Hair follicle dermal papilla cell (primary cell): ENCODE results near the gene STAT4. TPM values are rescaled to one million over a fixed set of nuclear protein-coding genes. Genes with fewer than 3 reads are reported as not detected.

Source experiments
- small RNA-seq: library from RNA; depleted of rRNA; stranded (forward); fragments of <200 nt; gene quantifications from one replicate; pipeline ENCODE3, GENCODE V24; 2012
- total RNA-seq: library from RNA; depleted of rRNA; stranded (reverse); fragments of >200 nt; gene quantifications from 2 replicates; pipeline ENCODE4 v1.2.3, GENCODE V29; 2012

STAT4 gene
- 5.6 and 10.1 TPM in 2 replicates for total RNA-seq

GRCh38 chr2:191150600-191151330 lies at the start of gene STAT4:
Gene STAT4 (minus strand): TSS chr2:191150994. CDS start chr2:191148203, 2,791 bp downstream.

GRCh38 chr2:191013932-191014652 lies 136.7 kb downstream of the STAT4 start, which contains the start of gene STAT1:
Gene STAT1 (minus strand): TSS chr2:191014171. CDS start chr2:191010003, 4,168 bp downstream.

Small RNA genes lying within 50 kb of the gene (small RNA-seq; reads per million reads assigned to genes)
- not detected for gene RNU6-959P

Other genes starting within 250 kb of the STAT4 start
- gene STAT1, start 136.8 kb downstream of the STAT4 start, total RNA-seq: 433 and 537 TPM in 2 replicates
- 274 and 293 TPM in 2 replicates for gene MYO1B, start 94.4 kb upstream of the STAT4 start, total RNA-seq